Panc1 (cell line): ENCODE measurements around the gene FHIT.

Experiments
- POLR2AphosphoS5 ChIP-seq: IDR thresholded peaks from 2 replicates; pipeline ENCODE4 v1.6.1; 2012; ENCODE audit warnings: mild to moderate bottlenecking, low read depth, low read length, moderate library complexity
- TCF7L2 ChIP-seq: IDR thresholded peaks from 2 replicates; pipeline ENCODE4 v1.6.1; 2011; ENCODE audit warnings: mild to moderate bottlenecking, low read depth, low read length, inconsistent platforms
- TF ChIP-seq, protein P1 (sequence below): fragments of 450-650 bp; IDR thresholded peaks from 2 replicates; pipeline ENCODE4 v1.5.1; 2017; ENCODE audit warnings: mild to moderate bottlenecking
- TF ChIP-seq, protein P2 (sequence below), 2 experiments: IDR thresholded peaks; 2 replicates each; pipeline ENCODE4 v1.6.1; 2011 to 2012; ENCODE audit warnings: low read depth in 2 of 2, control low read depth in 1 of 2, low read length in 1 of 2, mild to moderate bottlenecking in 1 of 2, moderate library complexity in 1 of 2; ENCODE audit not compliant: insufficient read depth in 1 of 2

GRCh38 chr3:60417576-60417975 is 833.7 kb downstream of the FHIT start:
- TF ChIP-seq, protein P1, sequence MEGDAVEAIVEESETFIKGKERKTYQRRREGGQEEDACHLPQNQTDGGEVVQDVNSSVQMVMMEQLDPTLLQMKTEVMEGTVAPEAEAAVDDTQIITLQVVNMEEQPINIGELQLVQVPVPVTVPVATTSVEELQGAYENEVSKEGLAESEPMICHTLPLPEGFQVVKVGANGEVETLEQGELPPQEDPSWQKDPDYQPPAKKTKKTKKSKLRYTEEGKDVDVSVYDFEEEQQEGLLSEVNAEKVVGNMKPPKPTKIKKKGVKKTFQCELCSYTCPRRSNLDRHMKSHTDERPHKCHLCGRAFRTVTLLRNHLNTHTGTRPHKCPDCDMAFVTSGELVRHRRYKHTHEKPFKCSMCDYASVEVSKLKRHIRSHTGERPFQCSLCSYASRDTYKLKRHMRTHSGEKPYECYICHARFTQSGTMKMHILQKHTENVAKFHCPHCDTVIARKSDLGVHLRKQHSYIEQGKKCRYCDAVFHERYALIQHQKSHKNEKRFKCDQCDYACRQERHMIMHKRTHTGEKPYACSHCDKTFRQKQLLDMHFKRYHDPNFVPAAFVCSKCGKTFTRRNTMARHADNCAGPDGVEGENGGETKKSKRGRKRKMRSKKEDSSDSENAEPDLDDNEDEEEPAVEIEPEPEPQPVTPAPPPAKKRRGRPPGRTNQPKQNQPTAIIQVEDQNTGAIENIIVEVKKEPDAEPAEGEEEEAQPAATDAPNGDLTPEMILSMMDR = no peak
- TF ChIP-seq POLR2AphosphoS5 (no peak), TCF7L2 (no peak)
- TF ChIP-seq, protein P2, sequence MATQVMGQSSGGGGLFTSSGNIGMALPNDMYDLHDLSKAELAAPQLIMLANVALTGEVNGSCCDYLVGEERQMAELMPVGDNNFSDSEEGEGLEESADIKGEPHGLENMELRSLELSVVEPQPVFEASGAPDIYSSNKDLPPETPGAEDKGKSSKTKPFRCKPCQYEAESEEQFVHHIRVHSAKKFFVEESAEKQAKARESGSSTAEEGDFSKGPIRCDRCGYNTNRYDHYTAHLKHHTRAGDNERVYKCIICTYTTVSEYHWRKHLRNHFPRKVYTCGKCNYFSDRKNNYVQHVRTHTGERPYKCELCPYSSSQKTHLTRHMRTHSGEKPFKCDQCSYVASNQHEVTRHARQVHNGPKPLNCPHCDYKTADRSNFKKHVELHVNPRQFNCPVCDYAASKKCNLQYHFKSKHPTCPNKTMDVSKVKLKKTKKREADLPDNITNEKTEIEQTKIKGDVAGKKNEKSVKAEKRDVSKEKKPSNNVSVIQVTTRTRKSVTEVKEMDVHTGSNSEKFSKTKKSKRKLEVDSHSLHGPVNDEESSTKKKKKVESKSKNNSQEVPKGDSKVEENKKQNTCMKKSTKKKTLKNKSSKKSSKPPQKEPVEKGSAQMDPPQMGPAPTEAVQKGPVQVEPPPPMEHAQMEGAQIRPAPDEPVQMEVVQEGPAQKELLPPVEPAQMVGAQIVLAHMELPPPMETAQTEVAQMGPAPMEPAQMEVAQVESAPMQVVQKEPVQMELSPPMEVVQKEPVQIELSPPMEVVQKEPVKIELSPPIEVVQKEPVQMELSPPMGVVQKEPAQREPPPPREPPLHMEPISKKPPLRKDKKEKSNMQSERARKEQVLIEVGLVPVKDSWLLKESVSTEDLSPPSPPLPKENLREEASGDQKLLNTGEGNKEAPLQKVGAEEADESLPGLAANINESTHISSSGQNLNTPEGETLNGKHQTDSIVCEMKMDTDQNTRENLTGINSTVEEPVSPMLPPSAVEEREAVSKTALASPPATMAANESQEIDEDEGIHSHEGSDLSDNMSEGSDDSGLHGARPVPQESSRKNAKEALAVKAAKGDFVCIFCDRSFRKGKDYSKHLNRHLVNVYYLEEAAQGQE (IDR thresholded peaks at IDR 0.05; ENCODE audit: insufficient read depth in 1 of 2, low read depth in 2 of 2, low read length in 1 of 2) = no peak
